ENCODE results near the gene NBPF26.
A peak's percentile ranks its signal among the peaks of the same experiment; 100 is the strongest.
"Not testable (repeated sequence)": the region's sequence is repeated elsewhere in the genome, so short reads cannot be mapped to it uniquely, and the experiment has no call there.

The NBPF26 gene

GRCh38 chr1:120723715-120724402 lies at the start of gene NBPF26:
TSS of gene NBPF26 (plus strand) at chr1:120723945.
- DNase-seq (ENCODE audit: low read depth in 2 of 2): peak; percentile 40 to 47

GRCh38 chr1:120680106-120680819 lies 43.5 kb upstream of the NBPF26 start:
- not testable (repeated sequence) for DNase-seq (ENCODE audit: low read depth in 2 of 2)

- not testable (repeated sequence) for DNase-seq (ENCODE audit: low read depth in 2 of 2)
Measured at GRCh38 chr1:120680938-120681337, 42.8 kb upstream of the NBPF26 start.

- DNase-seq (ENCODE audit: low read depth in 2 of 2): not testable (repeated sequence)
Measured at GRCh38 chr1:120684397-120684796, 39.3 kb upstream of the NBPF26 start.

GRCh38 chr1:120685622-120686021 lies 38.1 kb upstream of the NBPF26 start:
- not testable (repeated sequence) for DNase-seq (ENCODE audit: low read depth in 2 of 2)

- not testable (repeated sequence) for DNase-seq (ENCODE audit: low read depth in 2 of 2)
Measured at GRCh38 chr1:120687250-120687649, 36.5 kb upstream of the NBPF26 start.

GRCh38 chr1:120700807-120701562 lies 22.8 kb upstream of the NBPF26 start:
- not testable (repeated sequence) for DNase-seq (ENCODE audit: low read depth in 2 of 2)

- DNase-seq (ENCODE audit: low read depth in 2 of 2): not testable (repeated sequence)
Measured at GRCh38 chr1:120723358-120723714, 409 bp upstream of the NBPF26 start.

GRCh38 chr1:120724507-120724906 lies 762 bp downstream of the NBPF26 start:
- DNase-seq (ENCODE audit: low read depth in 2 of 2): not testable (repeated sequence)

GRCh38 chr1:120728811-120729210 lies 5.1 kb downstream of the NBPF26 start:
- DNase-seq (ENCODE audit: low read depth in 2 of 2): not testable (repeated sequence)

- DNase-seq (ENCODE audit: low read depth in 2 of 2): not testable (repeated sequence)
Measured at GRCh38 chr1:120769090-120769489, 45.3 kb downstream of the NBPF26 start.

GRCh38 chr1:120805452-120805851 lies 81.7 kb downstream of the NBPF26 start:
- not testable (repeated sequence) for DNase-seq (ENCODE audit: low read depth in 2 of 2)

GRCh38 chr1:120811822-120812221 lies 88.1 kb downstream of the NBPF26 start:
- DNase-seq (ENCODE audit: low read depth in 2 of 2): not testable (repeated sequence)

GRCh38 chr1:120825051-120825450 lies 101.3 kb downstream of the NBPF26 start:
- DNase-seq (ENCODE audit: low read depth in 2 of 2): not testable (repeated sequence)

GRCh38 chr1:120826623-120827022 lies 102.9 kb downstream of the NBPF26 start:
- not testable (repeated sequence) for DNase-seq (ENCODE audit: low read depth in 2 of 2)

GRCh38 chr1:120844186-120844944 lies 120.6 kb downstream of the NBPF26 start:
- DNase-seq (ENCODE audit: low read depth in 2 of 2): peak; percentile 44 to 53

- DNase-seq (ENCODE audit: low read depth in 2 of 2): not testable (repeated sequence)
Measured at GRCh38 chr1:120844945-120845330, 121.2 kb downstream of the NBPF26 start.

- DNase-seq (ENCODE audit: low read depth in 2 of 2): not testable (repeated sequence)
Measured at GRCh38 chr1:120849400-120850286, 125.9 kb downstream of the NBPF26 start.

- not testable (repeated sequence) for DNase-seq (ENCODE audit: low read depth in 2 of 2)
Measured at GRCh38 chr1:120850287-120850536, 126.5 kb downstream of the NBPF26 start.

GRCh38 chr1:120850537-120851421 lies 127.0 kb downstream of the NBPF26 start:
- DNase-seq (ENCODE audit: low read depth in 2 of 2): peak; percentile 52 to 64

Data from activated CD4-positive, alpha-beta T cell treated with anti-CD3 and anti-CD28 coated beads for 24 hours (primary cell).